Ovary (tissue), 9 donors: ENCODE results near the gene NFIB. TPM values are rescaled to one million over a fixed set of nuclear protein-coding genes. Genes with fewer than 3 reads are reported as not detected.

Experiments used
- DNase-seq, 5 donors: peaks; one replicate each; pipeline ENCODE4 v3.0.0-alpha.2; 2019 to 2020
- H3K27ac ChIP-seq, 2 donors: fragments of 200-600 bp; one replicate each; pipeline versions ENCODE4 v1.5.1 to v1.8.0; 2019 to 2022
- H3K27me3 ChIP-seq: fragments of 200-600 bp; one replicate; pipeline ENCODE4 v1.8.0; 2022
- H3K36me3 ChIP-seq: fragments of 200-600 bp; sonication (generic); one replicate; pipeline ENCODE4 v1.5.1; 2019
- H3K4me1 ChIP-seq: one replicate; pipeline ENCODE4 v1.8.1; 2013; ENCODE audit warnings: mild to moderate bottlenecking, moderate library complexity; ENCODE audit not compliant: insufficient read depth
- H3K4me3 ChIP-seq: fragments of 200-600 bp; sonication (generic); one replicate; pipeline ENCODE4 v1.5.1; 2017
- H3K9me3 ChIP-seq, 2 donors: fragments of 200-600 bp in 1 of 2; sonication (generic) in 1 of 2; one replicate each; pipeline versions ENCODE4 v1.5.1 to v1.8.1; 2013 to 2019; ENCODE audit warnings: mild to moderate bottlenecking in 1 of 2, moderate library complexity in 1 of 2
- CTCF ChIP-seq, 3 donors: fragments of 450-650 bp in 2 of 3; fragments of 200-600 bp in 1 of 3; IDR thresholded peaks; one replicate each; pipeline versions ENCODE4 v1.5.1 to v1.8.0; 2016 to 2022; ENCODE audit warnings: antibody characterized with exemption in 3 of 3, mild to moderate bottlenecking in 1 of 3
- EP300 ChIP-seq: sonication (generic); formaldehyde crosslinking; IDR thresholded peaks from one replicate; pipeline ENCODE4 v1.6.1; 2017; ENCODE audit warnings: antibody characterized with exemption
- POLR2A ChIP-seq: fragments of 450-650 bp; IDR thresholded peaks from one replicate; pipeline ENCODE4 v1.6.1; 2017; ENCODE audit warnings: antibody characterized with exemption, mild to moderate bottlenecking, moderate library complexity
- WGBS, 3 donors: extraction: QIAGEN DNeasy Blood & Tissue Kit in 1 of 3; methylation state at CpG; one replicate each; pipeline versions ENCODE4 v1.1.5 to v1.1.7; 2013 to 2017; 5-methylcytosine and 5-hydroxymethylcytosine counted together
- intact Hi-C, 4 donors: fragments of 100-400 bp; cut with DNase I; formaldehyde crosslinking; loops; one replicate each; pipeline versions ENCODE4 v1.11.0 to v1.15.1; 2022 to 2023
- polyA plus RNA-seq, 2 donors: library from polyadenylated mRNA; stranded (reverse); fragments of 200-250 nt in 1 of 2; fragments of 350-450 nt in 1 of 2; fragmentation: Illumina TruSeq in 1 of 2; extraction: RNeasy Lipid Tissue Mini Kit (QIAGEN cat#74804) in 1 of 2; gene quantifications; one replicate each; pipeline ENCODE4 v1.2.3, GENCODE V29; 2013 to 2014
- total RNA-seq, 7 donors: library from RNA; depleted of rRNA in 2 of 7; stranded (reverse); fragments of >200 nt in 2 of 7; fragmentation: NEBNext Ultra II Directional in 3 of 7; extraction: Animal tissue kit (Norgen Biotek cat#: 25700) in 3 of 7; gene quantifications; one replicate each; pipeline versions ENCODE4 v1.1.0 to v1.2.4, GENCODE V29; 2016 to 2023
- donor health status: DM: no; HTN: no; CAD: no; lungs with moderate emphysema.
- donor health status: DM: no; HTN: no; CAD: no.
- donor health status: Bipolar disorder and iron deficiency.
- donor health status: DM: yes; HTN: yes; CAD: no.
- donor health status: DM: no; HTN: no; CAD: no.
- donor health status: DM: yes; HTN: yes; CAD: no.

The NFIB gene
- total and polyA plus RNA-seq, 9 donors, result 8.7 to 111 (median 53.2) TPM

GRCh38 chr9:14173713-14174112, 140.2 kb downstream of the NFIB start:
- Histone ChIP-seq H3K4me3 (no peak overlapping the region), H3K36me3 (no peaks in the 10 kb centered on the region), H3K4me1 (no peaks in the 10 kb centered on the region), H3K27ac (no peak overlapping the region), H3K9me3 (no peaks in the 10 kb centered on the region), H3K27me3 (no peaks in the 10 kb centered on the region)
- intact Hi-C loops, result no loop called here
- 81 to 85% (median 83%) methylated on average over 2 of the region's 2 CpGs for WGBS, 3 donors
- no peak for TF ChIP-seq EP300
- DNase-seq, result no peak

GRCh38 chr9:14170973-14171596, 142.9 kb downstream of the NFIB start:
- no peak overlapping the region for H3K27ac ChIP-seq
- H3K4me3 ChIP-seq, result no peak overlapping the region
- 90 to 94% (median 94%) methylated on average over 5 of the region's 5 CpGs for WGBS, 3 donors
- H3K9me3 ChIP-seq, result no peaks in the 10 kb centered on the region
- intact Hi-C loops, result no loop called here
- H3K27me3 ChIP-seq, result no peaks in the 10 kb centered on the region
- no peak for DNase-seq
- no peaks in the 10 kb centered on the region for H3K36me3 ChIP-seq
- TF ChIP-seq CTCF (IDR thresholded peaks at IDR 0.05), result no peak
- no peaks in the 10 kb centered on the region for H3K4me1 ChIP-seq

- intact Hi-C loops, result no loop called here
- no peak for TF ChIP-seq CTCF (IDR thresholded peaks at IDR 0.05)
- TF ChIP-seq POLR2A, result no peak
- no peak for TF ChIP-seq EP300
- DNase-seq, result no peak
Observed at GRCh38 chr9:14170392-14170931, 143.5 kb downstream of the NFIB start.

GRCh38 chr9:14168381-14168780, 145.6 kb downstream of the NFIB start:
- TF ChIP-seq POLR2A, result no peak
- TF ChIP-seq EP300, result no peak
- no peak for TF ChIP-seq CTCF (IDR thresholded peaks at IDR 0.05)
- no peaks in the 10 kb centered on the region for H3K36me3 ChIP-seq
- H3K9me3 ChIP-seq, result no peaks in the 10 kb centered on the region
- no peak for DNase-seq
- no peak overlapping the region for H3K27ac ChIP-seq
- no peak overlapping the region for H3K4me3 ChIP-seq
- H3K4me1 ChIP-seq, result no peaks in the 10 kb centered on the region
- H3K27me3 ChIP-seq, result no peaks in the 10 kb centered on the region
- 88 to 92% (median 88%) methylated on average over 5 of the region's 5 CpGs for WGBS, 3 donors
- intact Hi-C loops, result no loop called here

More at GRCh38 chr9:14170392-14170931, 143.5 kb downstream of the NFIB start:
- no peaks in the 10 kb centered on the region for H3K27me3 ChIP-seq
- no peak overlapping the region for H3K4me3 ChIP-seq
- H3K9me3 ChIP-seq, result no peaks in the 10 kb centered on the region
- H3K27ac ChIP-seq, result no peak overlapping the region
- WGBS, 3 donors, result 83 to 90% (median 87%) methylated on average over 2 of the region's 2 CpGs
- H3K4me1 ChIP-seq, result no peaks in the 10 kb centered on the region
- H3K36me3 ChIP-seq, result no peaks in the 10 kb centered on the region

- intact Hi-C loops, result no loop called here
- no peak for TF ChIP-seq CTCF (IDR thresholded peaks at IDR 0.05)
- TF ChIP-seq EP300, result no peak
Observed at GRCh38 chr9:14165376-14166035, 148.4 kb downstream of the NFIB start.

More at GRCh38 chr9:14165376-14166035, 148.4 kb downstream of the NFIB start:
- H3K36me3 ChIP-seq, result no peaks in the 10 kb centered on the region
- DNase-seq, result no peak
- WGBS, 3 donors, result 92 to 97% (median 95%) methylated on average over 4 of the region's 4 CpGs
- no peak overlapping the region for H3K27ac ChIP-seq
- no peaks in the 10 kb centered on the region for H3K4me1 ChIP-seq
- no peak overlapping the region for H3K4me3 ChIP-seq
- H3K9me3 ChIP-seq, result no peaks in the 10 kb centered on the region
- no peaks in the 10 kb centered on the region for H3K27me3 ChIP-seq
